T follicular helper cell (primary cell): Measurements from ENCODE around the gene PFKP.

Experiments used
- DNase-seq: peaks from one replicate; pipeline ENCODE4 v3.0.0-alpha.2; 2020; ENCODE audit warnings: low read depth

The PFKP gene

DNA sequence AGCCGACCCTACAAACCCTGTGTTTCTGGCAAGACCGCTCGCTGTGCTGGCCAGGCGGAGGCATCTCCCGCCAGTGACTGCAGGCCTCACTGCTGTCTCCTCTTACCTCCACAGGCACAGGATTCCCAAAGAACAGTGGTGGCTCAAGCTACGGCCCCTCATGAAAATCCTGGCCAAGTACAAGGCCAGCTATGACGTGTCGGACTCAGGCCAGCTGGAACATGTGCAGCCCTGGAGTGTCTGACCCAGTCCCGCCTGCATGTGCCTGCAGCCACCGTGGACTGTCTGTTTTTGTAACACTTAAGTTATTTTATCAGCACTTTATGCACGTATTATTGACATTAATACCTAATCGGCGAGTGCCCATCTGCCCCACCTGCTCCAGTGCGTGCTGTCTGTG is 69.0 kb downstream of the PFKP start:
- DNase-seq, result no peak

DNA sequence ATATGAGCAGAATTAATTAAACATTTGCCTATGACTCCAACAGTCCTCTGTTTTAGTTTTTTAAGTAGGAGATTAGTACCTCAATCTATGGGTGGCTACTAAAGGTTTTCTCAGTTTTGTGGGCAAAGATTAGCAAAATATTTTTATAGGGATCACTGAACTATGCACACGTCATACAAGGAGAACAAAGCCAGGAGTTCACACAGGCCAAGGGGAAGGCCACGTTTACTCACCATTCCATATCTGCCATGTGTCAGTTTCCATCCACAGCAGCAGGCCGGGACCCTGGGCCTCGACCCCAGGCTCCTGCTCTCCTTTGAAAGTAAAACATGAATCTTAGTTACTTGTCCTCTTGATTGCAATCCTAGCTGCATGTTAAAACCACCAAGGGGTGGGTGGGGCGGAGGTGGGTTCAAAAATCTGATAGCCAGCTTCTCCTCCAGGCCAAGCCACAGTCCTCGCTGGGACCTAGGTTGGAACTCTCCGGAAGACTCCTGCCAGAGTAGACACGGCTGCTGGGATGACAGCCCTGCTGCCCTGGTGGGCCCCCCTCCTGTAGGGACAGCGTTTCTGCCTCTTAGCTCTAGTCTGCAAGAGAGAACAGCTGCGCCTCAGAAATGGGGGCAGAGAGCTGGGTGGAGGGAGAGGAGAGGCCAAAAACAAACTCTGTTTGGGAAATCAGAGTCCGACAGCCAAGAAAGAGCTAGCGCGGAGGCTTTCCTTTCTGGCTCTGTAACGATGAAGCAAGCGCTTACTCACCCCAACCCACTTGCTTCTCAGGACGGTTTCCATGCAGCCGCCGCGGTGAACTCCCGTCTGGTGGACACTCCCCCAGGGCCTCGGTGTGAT is 69.6 kb downstream of the PFKP start:
- DNase-seq, result no peak

DNA sequence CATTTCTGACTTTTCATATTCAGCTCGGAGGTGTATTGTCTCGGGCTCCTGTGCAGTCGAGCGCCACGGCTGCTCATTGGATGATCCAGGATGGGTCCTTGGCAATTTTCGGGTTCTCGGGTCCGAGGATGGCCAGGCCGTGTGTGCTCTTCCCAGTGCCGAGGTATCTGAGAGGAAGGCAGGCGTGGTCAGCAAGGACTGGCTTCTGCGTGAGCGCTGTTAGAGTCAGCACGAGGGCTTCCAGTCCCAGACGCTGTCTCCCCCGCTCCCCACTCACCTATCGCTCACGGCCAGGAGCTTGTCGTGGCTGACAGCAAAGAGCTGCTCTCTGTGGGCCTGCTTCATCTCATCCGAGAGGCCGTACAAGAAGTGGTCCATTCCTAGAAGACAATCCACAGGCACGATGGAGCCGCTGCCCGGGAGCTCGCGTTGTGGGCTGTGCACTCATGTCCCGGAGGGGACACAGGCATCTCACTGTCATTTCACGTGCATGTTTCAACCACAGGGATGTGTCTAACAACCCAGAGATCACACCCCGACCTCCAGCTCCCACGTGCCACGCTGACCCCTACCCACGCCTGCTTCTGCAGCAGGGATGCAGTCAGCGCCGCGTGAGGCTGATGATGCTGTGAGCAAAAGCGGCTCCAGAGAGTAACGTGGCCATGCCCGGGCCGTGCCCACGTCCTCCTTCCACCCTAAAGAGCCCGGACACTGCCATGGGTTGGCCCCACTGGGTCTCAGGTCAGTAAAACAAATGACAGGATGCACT is 70.8 kb downstream of the PFKP start:
- DNase-seq, result no peak

DNA sequence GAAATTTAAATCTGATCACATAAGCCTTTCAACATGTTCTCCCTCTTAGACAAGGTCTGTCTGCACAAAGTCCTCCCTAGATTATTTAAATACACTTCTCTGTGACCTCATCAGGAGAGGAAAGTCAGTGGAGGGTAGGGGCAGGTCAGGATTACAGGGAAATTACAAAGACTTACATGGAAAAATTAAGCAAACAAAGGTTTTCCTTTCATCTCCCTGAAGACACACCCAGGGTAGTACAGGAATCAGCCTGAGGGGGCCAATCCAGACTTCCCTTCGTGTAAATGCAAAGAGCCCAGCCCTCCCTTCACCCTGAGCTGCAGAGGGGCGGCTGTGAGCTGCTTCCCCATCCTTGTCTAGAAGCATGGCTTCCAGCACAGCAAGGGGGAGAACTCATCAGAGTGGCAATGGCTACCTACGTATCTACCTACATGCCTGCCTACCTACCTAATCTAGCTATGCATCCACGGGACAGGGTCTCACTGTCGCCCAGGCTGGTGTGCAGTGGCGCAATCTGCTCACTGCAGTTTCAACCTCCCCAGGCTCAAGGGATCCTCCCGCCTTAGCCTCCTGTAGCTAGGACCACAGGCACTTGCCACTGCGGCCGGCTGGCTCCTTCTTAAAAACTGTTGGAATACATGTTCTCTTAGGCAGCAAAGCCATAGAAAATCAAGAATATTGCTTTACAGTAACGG is 72.0 kb downstream of the PFKP start:
- no peak for DNase-seq

DNA sequence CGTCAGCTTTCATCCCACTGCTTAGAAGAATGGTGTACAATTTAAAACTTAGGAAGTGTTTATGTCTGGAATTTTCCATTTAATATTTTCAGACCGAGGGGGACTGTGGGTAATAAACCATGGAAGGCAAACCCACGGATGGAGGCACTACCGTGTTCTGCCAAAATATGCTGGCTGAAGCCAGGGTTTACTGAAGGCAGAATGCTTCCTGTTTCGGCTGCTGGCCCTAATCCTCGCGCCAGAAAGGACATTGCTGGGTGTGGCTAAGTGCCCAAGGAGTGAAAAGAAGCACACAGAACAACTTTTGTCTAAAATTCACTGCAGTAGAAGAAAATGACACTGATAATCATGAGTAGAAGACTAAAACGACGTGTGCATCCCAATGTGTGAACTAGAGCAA is 72.9 kb downstream of the PFKP start:
- DNase-seq, result no peak

DNA sequence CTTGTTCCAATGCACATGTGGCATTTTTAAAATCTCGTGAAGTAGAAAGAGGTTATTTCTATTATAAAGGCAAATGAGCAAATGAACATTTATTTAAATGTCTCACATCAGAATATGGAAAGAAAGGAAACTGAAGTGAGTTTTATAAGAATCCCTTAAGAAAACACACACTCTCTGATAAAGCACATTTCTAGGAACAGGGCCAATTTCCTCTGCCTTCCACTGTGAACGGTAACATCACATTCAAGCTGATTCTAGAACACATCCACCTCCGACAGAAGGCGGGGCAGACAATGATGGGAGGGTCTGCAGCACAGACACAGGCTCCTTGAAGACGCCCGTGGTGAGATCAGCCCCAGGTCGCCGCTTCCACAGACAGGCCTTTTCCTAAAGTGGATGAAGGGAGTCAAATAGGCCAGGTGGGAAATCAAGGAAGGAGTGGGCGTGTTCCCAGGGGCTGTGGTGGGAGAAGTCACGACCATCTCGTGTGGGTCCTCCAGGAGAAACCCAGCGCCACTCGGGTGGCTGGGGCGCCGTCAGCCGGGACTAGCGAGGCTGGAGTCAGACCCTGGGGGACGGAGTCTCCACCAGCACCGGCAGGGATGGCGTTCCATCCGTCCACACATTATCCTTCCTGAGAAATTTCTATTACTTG is 74.1 kb downstream of the PFKP start:
- DNase-seq, result no peak

DNA sequence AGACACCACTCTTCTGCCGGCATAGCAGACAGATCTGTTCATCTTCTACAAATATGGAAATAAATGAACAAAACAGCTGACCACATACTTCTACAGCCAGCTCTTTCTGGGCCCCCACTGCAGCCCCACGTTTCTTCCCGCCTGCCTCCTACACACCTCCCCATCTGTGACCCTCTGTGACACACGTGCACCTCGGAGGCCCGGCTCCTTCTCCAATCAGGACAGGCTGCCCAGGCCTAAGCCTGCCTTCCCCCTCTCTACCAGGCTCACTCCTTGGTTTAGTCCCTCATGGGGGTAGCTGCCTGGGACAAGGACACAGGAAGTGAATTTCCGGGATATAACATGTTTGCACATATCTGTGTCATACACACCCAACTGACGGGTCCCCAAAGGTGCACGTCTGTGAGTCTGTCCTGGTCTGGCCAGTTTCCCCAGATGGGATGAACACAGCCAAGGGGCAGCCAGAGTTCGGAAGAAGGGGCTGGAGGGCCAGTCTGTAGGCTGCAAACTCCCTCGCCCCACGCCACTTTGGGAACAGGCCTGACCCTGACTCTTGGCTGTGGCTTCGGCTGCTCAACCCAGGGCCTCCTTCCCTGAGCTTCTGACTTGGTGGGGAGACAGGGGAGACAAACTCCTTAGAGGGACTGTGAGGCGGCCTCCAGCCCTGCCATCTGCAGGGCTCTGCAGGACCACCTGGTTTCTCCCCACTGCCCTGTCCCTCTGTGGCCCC is 75.0 kb downstream of the PFKP start:
- DNase-seq, result no peak

DNA sequence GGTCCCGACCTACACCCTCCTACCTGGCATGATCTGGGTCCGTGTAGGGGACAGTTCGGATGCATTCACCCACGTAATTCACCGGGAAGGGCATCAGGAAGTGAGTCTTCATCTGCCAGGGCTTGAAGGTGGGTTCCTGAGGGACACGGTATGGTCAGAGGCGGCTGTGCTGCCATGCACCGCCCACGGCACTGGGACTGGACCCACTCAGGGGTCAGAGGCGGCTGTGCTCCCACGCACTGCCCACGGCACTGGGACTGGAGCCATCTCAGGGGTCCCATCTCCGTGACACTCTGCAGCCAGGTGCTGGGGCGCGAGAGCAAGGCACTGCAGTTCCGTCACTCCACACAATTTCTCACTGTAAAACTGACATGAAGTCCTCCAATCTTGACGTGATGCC is 76.0 kb downstream of the PFKP start:
- no peak for DNase-seq

DNA sequence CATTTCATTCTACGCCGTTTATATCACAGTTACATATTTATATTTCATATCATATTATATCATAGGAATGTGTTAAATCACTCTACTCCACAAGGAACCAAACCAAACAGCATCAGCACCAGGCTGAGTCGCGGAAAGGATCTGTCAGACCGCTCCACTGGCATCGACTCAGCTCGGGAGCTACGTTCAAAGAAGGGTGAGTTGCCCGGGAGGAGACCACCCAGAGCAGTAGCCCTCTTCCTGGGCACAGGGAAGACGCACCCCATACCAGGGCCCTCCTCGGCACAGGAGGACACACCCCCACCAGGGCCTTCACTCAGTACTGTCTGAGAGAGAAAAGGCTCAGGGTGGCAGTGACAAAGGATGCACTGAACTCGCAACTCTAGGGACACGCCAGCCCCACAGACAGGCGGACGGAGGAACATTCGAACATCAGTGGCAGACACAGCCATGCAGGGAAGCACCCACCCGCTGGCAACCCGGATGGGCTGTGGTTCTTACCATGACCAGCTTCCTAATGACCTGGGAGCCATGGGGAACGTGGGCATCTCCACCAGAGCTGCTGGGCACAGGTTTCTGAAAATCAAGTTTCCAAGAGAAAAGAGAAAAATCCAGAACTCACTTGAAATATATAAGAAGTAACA is 76.6 kb downstream of the PFKP start:
- no peak for DNase-seq

DNA sequence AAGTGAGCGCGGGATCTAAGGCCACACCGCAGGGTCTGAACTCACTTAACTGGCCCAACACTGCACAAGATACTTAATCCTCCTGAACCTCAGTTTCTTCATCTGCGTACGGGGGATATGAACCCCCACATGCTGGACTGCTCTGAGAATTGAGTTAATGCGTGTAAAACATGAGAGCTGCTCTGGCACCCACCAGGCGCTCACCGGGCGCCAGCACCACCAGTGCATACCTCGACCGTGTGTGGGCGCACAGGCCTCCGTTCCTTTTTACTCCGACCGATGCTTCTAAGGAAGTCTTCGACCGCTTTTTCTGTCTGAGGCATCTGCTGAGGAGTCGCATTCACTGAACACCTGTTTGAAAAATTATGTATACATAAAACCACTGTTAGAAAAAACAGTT is 78.0 kb downstream of the PFKP start:
- no peak for DNase-seq

DNA sequence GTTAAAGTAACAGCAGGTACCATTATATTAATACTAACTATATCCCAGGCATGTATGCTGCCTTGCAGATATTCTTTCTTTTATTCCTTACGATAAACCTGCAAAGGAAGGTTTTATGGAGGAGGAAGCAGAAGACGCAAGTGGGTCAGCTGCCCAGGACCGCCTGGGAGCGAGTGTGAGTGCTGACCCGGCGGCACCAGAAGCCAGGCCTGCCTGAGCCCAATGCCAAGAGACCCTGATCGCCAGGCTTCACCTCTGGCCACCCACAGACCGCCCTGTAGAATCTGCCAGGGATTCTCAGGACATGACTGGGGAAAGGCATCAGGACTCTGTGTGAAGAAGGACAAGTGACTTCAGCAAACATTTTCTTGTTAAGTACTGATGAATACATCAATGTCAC is 78.9 kb downstream of the PFKP start:
- no peak for DNase-seq

DNA sequence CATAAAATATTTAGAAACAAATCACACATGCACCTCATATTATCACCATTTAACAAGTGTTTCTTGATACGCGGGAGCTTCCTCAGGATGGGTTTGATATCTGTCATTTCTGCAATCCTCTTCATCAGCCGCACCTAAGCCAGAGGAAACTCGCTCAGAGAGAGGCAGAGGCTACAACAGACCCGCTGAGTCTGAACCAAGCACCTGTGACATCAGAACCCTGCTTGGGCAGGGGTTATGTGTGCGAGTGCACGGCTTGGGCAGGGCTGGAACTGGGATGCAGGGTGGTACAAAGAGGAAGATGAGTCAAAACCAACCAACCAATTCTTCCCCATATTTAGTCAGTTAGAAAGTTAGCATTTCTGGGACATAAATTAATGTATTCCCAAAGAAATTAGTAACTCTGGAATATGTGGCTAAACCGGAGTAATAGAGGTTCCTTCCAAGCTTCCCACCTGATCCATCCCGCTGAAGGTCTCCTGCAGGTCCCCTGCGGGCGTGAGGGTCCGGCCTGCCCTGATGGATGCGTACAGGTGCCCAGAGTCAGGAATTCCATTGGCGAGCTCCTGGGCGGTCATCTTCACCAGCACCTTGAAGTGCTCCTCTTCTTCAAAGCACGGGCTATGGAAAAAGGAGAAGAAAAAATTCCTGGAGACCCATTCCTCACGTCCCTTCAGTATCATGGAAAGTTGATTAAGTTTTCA is 79.9 kb downstream of the PFKP start:
- no peak for DNase-seq

DNA sequence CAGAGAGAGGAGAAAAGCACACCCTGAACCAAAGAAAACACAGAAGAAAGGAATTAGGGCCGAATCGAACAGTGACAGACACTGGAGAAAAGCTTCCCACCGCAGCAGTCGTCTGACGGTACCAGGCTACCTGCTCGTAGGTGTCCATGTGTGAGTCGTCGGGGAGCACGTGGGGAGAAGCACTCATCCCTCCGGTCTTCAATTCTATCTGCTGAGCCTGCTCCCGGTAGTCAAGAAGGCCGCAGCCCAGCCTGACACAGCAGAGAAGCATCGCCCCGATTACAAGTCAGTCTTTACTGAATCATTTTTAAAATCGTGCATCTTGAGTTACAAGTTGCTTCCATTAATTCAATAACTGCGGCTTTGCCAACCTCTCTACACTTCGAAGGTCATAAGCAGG is 80.7 kb downstream of the PFKP start:
- no peak for DNase-seq

DNA sequence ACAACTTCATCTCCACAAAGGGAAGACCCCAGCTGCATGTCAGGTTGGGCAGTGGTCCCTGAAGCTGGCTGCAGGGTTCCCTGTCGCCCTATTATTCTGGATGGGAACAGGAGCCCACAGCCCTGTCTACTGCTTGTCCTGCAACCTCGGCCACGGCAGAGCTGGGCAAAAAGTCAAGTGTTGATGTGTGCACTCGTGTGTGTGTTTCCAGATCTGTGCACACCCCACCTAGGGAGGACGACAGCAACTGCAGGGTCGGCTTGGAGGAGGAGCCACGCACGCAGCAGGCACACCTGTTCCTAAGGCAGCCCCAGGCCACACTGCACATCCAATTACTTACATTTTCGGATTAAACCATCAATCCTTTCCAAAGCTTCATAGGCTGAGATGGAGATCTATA is 81.6 kb downstream of the PFKP start:
- no peak for DNase-seq

DNA sequence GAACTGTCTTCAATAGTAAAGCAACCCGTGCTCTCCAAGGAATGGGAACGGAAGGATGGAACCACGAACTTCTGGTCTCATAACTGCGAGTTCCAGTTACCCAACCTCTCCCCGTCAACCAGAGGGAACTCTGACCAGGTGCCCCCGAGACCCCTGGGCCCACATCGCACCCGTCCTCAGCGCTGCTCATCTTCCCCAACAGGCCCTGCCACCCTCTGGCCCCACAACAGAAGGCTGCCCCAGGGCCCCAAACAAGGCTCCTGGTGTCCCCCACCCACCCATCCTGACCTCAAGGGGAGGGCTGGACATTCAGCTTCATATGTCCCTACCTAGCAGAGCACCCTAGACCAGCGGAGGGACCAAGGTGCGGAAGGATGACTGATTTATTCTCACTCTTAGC is 82.6 kb downstream of the PFKP start:
- no peak for DNase-seq

DNA sequence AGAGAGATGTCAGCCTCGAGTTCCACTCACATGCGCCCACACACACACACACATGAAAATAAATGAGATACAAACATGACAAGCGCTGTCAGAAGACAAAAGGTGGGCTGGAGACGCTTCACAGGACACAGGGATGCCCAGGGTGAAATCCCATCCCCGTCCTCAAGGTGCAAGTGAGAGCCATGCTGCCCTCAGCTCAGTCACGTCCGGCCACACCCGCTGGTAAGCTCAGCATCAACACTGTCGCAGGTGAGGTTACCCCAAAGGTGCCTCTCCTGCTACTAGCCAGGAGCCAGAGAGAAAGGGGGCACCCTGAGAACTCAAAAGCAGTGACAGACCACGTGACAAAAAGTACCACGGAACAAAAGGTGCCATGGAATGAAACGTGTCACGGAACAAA is 83.0 kb downstream of the PFKP start:
- DNase-seq, result no peak

DNA sequence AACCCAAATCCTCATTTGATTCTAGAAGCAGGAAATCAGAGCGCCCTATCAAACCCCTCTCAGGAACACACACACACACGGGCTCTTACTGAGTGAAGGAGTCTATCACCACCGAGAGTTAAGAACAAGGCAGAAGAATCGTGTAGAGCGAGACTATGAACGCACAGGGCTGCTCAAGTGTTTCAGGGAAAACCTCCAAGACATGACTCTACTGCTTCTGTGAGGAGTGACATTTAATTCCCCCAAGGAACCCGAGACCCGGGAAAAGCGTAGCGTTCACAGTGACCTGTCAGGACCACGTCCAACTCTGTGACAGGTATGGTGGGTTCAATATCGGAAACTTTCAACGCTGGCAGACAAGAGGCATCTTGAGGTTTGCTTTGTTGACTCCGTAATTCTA is 83.6 kb downstream of the PFKP start:
- no peak for DNase-seq

DNA sequence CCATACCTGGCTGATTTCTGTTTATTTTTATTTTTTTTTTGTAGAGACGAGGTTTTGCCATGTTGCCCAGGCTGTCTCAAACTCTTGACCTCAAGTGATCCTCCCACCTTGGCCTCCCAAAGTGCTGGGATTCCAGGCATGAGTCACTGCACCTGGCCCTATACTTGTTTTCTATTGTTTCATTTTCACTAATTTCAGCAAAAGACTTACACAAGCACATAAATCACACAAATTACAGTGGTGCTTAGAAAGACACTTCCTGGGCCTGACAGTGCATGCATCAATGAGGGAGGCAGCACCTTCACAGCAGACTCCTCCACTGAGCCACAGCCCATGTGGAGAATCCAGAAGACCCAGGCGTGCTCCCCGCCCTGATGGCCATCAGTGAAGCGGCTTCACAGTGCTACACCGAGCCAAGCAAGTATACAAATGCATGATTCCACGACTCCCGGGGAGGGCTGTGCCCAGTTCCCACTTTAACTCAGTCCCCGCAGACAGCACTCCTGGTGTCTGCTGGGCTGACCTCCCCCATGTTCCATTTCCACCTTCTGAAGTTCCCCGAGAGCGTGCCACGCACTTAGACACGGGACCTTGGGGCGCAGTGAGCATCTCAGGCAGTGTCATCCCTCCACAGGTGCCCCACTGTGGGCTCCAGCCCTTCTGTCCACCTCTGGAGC is 84.7 kb downstream of the PFKP start:
- DNase-seq, result no peak

DNA sequence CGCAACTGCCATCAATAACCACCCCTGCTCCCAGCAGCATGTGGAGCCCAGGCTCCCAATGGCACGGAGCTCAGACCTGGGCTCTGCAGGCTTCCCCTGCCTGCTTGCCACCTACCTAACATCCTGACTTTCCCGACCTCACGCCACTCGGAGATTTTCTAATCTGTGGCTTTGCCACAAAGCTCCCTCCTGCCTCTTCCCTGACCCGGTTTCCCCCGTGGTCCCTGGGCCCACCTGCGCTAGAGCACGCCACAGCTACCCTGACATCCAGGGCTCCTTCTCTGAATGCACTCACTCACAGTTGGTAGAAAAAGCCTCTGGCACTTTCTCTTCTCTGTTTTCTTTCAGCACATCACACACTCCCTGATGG is 85.2 kb downstream of the PFKP start:
- DNase-seq, result no peak

DNA sequence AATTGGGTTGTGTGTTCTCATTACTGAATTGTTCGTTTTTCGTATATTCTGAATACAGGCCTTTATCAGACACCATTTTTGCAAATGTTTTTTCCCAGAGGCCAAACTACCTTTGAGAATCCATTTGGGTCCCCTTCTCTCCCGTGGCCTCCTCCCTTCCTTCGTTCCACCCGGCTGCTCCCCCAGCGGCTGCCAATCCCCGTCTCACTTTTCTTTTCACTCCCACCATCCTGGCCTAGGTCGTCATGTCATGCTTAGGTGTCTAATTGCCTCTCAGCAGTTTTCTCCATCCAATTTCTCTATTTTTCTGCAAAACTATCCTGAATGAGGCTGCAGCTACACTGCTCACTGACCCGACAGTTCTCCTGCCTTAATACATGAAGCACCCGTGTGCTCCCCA is 87.3 kb downstream of the PFKP start:
- no peak for DNase-seq
